Tibial nerve (tissue), 4 donors: Measurements from ENCODE around the gene RPL13.

Experiments
- CTCF ChIP-seq, 5 experiments: fragments of 200-600 bp in 3 of 5; fragments of 450-650 bp in 2 of 5; sonication (generic) in 3 of 5; IDR thresholded peaks; one replicate each; pipeline ENCODE4 v1.5.1; 2016 to 2019; ENCODE audit warnings: antibody characterized with exemption in 5 of 5, mild to moderate bottlenecking in 3 of 5, moderate library complexity in 2 of 5
- EP300 ChIP-seq, 2 donors: sonication (generic); formaldehyde crosslinking; IDR thresholded peaks; one replicate each; pipeline ENCODE4 v1.6.1; 2017; ENCODE audit warnings: antibody characterized with exemption in 2 of 2, mild to moderate bottlenecking in 1 of 2
- POLR2A ChIP-seq, 2 donors: fragments of 450-650 bp; IDR thresholded peaks; one replicate each; pipeline ENCODE4 v1.6.1; 2017; ENCODE audit warnings: antibody characterized with exemption in 2 of 2, mild to moderate bottlenecking in 2 of 2, moderate library complexity in 2 of 2

DNA sequence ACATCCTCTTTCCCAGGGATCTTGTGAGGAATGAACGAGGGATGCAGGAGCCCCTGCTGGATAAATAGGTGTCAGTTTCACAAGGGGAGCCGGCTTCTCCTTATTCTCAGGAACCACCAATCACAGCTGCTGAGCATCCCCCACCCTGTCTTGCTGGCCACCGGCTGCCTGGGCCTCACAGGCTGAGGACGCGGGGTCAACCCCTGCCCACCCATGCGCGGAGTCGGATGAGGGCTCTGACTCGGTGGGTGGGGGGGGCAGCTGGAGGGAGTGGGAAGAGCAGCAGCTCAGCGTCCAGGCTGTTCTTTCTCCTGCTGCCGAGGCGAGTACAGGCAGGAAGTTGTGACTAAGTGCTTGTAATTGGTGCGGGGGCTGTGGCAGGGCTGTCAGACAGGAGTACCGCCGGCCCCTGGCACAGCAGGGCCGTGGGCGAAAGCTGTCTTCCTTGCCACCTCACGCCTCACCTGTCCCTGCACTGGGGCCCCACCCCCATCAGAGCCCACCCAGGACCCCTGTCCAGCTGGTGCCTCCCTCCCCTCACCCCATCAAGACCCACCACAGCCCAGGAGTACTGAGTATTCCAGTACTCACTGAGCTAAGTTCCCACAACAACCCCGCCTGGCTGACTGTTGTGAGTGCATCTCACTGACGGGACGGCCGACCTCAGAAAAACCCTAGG, 41.9 kb downstream of the RPL13 start:
- TF ChIP-seq EP300 (IDR thresholded peaks at IDR 0.05) (no peak), CTCF (IDR thresholded peaks at IDR 0.05) (no peak), POLR2A (IDR thresholded peaks at IDR 0.05) (no peak)
